Measurements from ENCODE around the gene NCKAP5L. TPM values are rescaled to one million over a fixed set of nuclear protein-coding genes. Genes with fewer than 3 reads are reported as not detected.

The NCKAP5L gene
- total RNA-seq, 6 donors from 2014 or later: 21.1 to 58.9 (median 30.8) TPM

DNA sequence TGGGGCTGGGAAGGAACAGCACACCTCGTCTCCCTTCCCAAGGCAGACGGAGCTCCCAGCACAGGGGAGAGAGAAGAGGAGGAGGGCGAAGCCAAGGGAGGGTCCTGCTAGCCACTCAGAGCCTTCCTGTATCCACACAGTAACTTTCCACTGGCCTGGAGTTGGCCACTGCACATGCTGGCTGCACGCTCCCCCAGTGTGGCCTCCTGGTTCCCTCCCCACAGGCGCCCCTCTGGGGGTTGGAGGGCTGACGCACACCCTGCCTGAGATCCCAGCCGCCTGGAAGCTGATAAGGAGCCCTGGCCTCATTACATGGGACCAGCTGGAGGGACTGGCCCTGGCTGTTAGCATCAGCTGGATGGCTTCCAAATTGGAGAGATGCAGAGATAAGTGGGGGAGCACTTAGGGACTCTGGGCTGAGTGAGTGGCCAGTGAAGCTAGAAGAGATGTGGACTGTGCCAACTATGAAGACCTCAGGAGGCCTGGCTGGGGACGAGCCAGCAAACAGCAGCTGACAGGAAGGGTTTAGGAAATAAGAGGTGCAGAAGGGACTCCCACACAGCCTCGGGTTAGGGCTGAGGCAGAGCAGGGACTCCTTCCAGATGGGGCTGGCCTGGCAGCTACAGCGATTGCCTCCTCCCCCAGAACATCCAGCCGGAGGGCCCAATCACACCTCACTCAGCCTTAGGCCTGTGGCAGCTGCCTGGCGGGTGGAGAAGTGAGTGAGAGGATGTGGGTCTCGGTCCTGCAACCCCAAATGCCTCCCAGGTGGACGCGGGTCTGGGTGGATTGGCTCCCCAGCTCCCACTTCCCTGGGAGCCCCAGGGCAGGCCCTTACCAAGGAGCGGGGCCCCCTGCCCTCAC is 41.0 kb upstream of the NCKAP5L start:
- no peak for TF ChIP-seq POLR2A (IDR thresholded peaks at IDR 0.05)
- no peak for TF ChIP-seq EP300 (IDR thresholded peaks at IDR 0.05)
- TF ChIP-seq, protein P1, sequence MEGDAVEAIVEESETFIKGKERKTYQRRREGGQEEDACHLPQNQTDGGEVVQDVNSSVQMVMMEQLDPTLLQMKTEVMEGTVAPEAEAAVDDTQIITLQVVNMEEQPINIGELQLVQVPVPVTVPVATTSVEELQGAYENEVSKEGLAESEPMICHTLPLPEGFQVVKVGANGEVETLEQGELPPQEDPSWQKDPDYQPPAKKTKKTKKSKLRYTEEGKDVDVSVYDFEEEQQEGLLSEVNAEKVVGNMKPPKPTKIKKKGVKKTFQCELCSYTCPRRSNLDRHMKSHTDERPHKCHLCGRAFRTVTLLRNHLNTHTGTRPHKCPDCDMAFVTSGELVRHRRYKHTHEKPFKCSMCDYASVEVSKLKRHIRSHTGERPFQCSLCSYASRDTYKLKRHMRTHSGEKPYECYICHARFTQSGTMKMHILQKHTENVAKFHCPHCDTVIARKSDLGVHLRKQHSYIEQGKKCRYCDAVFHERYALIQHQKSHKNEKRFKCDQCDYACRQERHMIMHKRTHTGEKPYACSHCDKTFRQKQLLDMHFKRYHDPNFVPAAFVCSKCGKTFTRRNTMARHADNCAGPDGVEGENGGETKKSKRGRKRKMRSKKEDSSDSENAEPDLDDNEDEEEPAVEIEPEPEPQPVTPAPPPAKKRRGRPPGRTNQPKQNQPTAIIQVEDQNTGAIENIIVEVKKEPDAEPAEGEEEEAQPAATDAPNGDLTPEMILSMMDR (IDR thresholded peaks at IDR 0.05): no peak
- peak in 1 of 2 donors; percentile 62 for TF ChIP-seq POLR2AphosphoS5 (IDR thresholded peaks at IDR 0.05)
- peak; percentile 59 to 80 for DNase-seq
- no peaks in the 10 kb centered on the region for H3K9me3 ChIP-seq
- no peaks in the 10 kb centered on the region for H3K27me3 ChIP-seq
- WGBS, 2 donors: 24 to 38% methylated on average over 8 to 16 of the region's 16 CpGs
- peaks cover 19 to 28% (median 27%) of the 10 kb centered on the region in 4 donors for H3K4me1 ChIP-seq
- no peaks in the 10 kb centered on the region for H3K36me3 ChIP-seq
- H3K27ac ChIP-seq: peak overlapping the region in 2 of 4 donors; percentile 38 to 42
- H3K4me3 ChIP-seq: no peak overlapping the region
- ATAC-seq (ENCODE audit: low FRiP score in 2 of 2): peak; percentile 74 to 90

DNA sequence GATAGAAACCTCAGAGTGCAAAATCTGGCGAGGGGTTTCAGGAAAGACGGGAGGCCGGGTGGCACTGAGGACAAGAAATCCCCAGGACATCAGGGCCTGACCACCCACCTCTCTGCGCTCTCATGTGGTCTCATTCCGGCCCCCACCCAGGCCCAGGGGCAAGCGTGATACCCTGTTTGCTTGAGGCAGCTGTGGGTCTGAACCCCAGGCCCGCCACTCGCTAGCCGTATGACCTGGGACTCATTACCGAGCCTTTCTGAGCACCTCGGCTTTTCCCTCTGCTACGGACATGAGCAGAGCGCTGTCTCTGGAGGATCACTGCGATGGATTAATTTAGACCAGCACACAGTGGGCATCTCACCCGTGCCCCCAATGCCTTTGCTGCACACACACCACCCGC is 40.2 kb upstream of the NCKAP5L start:
- WGBS, 2 donors: 87 to 89% methylated on average over 15 to 16 of the region's 16 CpGs

DNA sequence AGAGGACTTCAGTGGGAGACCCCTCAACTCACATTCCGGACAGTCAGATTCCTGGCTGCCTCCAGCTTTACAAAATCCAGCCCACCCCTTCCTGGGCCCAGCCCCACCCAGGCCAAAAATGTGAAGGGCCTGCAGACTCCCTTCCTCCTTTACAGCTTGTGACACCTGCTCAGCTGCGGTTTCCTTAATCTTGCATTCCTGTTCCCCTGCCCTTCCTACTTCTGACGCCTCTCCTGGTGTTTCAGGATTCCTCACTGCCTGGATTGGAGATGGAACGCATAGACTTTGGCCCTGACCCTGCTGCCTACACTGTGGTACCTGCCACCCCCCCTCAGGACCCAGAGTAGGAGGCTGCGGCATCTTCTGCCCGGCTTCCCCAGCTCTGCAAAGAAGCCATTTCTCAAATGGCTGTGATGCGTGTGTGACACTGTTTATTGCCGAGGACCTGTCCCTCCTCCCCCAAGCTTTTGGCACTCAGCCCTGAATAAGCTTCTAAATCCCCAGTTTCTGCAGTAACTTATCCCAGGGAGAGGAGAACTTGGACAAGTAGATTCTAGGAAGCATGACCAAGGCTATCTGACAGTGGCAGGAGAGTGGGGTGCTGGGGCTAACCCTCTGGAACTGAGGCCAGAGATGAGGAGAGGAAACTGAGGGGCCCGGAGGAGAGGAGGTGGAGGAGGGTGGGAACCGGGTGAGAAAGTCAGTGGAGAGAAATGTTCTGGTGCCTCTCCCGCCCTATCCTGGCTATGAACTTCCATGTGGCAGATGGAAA is 39.5 kb upstream of the NCKAP5L start:
- H3K36me3 ChIP-seq: no peaks in the 10 kb centered on the region
- no peak overlapping the region for H3K4me3 ChIP-seq
- H3K27me3 ChIP-seq: no peaks in the 10 kb centered on the region
- WGBS, 2 donors: 47 to 54% methylated on average over 10 to 11 of the region's 11 CpGs
- ATAC-seq (ENCODE audit: low FRiP score in 2 of 2) (peak in 1 of 2 donors; percentile 83), DNase-seq (no peak)
- H3K4me1 ChIP-seq: peaks cover 19 to 28% (median 27%) of the 10 kb centered on the region in 4 donors
- TF ChIP-seq, protein P1 (IDR thresholded peaks at IDR 0.05): no peak
- no peak for TF ChIP-seq EP300 (IDR thresholded peaks at IDR 0.05)
- TF ChIP-seq POLR2AphosphoS5 (IDR thresholded peaks at IDR 0.05): no peak
- no peak for TF ChIP-seq POLR2A (IDR thresholded peaks at IDR 0.05)
- H3K9me3 ChIP-seq: no peaks in the 10 kb centered on the region
- H3K27ac ChIP-seq: peak overlapping the region; percentile 35 to 44 (median 40)

More for the DNA sequence above, 40.2 kb upstream of the NCKAP5L start:
- TF ChIP-seq, protein P1 (IDR thresholded peaks at IDR 0.05): no peak
- TF ChIP-seq POLR2A (IDR thresholded peaks at IDR 0.05) (no peak), EP300 (IDR thresholded peaks at IDR 0.05) (no peak), POLR2AphosphoS5 (IDR thresholded peaks at IDR 0.05) (no peak)
- Histone ChIP-seq H3K36me3 (no peaks in the 10 kb centered on the region), H3K4me3 (no peak overlapping the region), H3K9me3 (no peaks in the 10 kb centered on the region), H3K4me1 (peaks cover 19 to 28% (median 27%) of the 10 kb centered on the region in 4 donors), H3K27me3 (no peaks in the 10 kb centered on the region), H3K27ac (peak overlapping the region in 2 of 4 donors; percentile 22 to 41)
- ATAC-seq (ENCODE audit: low FRiP score in 2 of 2) (no peak), DNase-seq (no peak)

DNA sequence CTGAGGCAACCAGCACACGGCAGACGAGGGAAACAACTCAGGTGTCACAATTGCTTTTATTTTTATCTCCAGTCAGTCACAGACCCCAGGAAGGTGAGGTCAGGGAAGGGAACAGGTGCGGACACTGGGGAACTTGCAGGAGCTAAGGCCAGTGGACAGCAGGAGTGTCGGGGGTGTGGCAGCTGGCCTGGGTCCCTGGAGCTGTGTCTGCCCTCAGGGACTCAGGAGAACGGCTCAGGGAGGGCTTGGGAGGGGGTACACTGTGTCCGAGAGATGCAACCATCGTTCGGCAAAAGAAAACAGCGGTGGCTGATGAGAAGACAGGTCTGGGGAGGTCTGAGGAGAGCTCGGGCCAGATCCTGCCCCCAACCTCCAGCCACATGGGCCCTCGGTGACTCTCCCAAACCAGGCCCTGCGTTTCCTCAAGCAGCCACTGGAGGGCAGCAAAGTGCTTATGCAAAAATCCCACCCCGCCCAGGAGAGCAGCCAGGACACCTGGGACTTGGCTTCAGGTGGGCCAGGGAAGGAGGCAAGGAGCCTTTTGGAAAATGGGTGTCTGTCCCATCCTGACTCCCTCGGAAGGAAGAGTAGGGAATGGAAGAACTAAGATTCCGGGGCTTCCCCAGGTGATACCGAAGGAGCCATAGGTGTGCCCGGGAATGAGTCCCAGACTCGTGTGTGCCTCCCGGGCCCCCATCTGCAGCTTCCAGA is 38.8 kb upstream of the NCKAP5L start:
- ATAC-seq (ENCODE audit: low FRiP score in 2 of 2): peak; percentile 69 to 85

More for the DNA sequence above, 38.8 kb upstream of the NCKAP5L start:
- Histone ChIP-seq H3K4me3 (no peak overlapping the region), H3K4me1 (peaks cover 19 to 28% (median 27%) of the 10 kb centered on the region in 4 donors), H3K36me3 (no peaks in the 10 kb centered on the region), H3K27me3 (no peaks in the 10 kb centered on the region), H3K27ac (peak overlapping the region; percentile 35 to 44 (median 40)), H3K9me3 (no peaks in the 10 kb centered on the region)
- TF ChIP-seq, protein P1 (IDR thresholded peaks at IDR 0.05): peak; percentile 94 to 99 (median 96)
- TF ChIP-seq POLR2AphosphoS5 (IDR thresholded peaks at IDR 0.05) (no peak), POLR2A (IDR thresholded peaks at IDR 0.05) (peak in 1 of 4 donors; percentile 26)
- DNase-seq: peak in 1 of 2 donors; percentile 78
- 39 to 40% methylated on average over 17 to 19 of the region's 19 CpGs for WGBS, 2 donors
